H1 (cell line): ENCODE measurements around the gene CEACAM16.

Source experiments
- CHD2 ChIP-seq: IDR thresholded peaks from 2 replicates; pipeline ENCODE4 v1.6.1; 2012; ENCODE audit warnings: low read length, improper control_type of control experiment
- CTCF ChIP-seq, 3 experiments: IDR thresholded peaks; 1 replicate in 2 of 3; 2 replicates in 1 of 3; pipeline versions ENCODE4 v1.5.1 to v1.6.1; 2011; ENCODE audit warnings: low read length in 3 of 3, mild to moderate bottlenecking in 3 of 3, inconsistent platforms in 2 of 3, low read depth in 1 of 3, moderate library complexity in 1 of 3; ENCODE audit not compliant: insufficient read depth in 1 of 3; ENCODE audit errors: control extremely low read depth in 1 of 3
- EZH2 ChIP-seq: fragments of 200-600 bp; sonication (generic); IDR thresholded peaks from 2 replicates; pipeline ENCODE4 v1.7.1; 2012; ENCODE audit warnings: low read depth, mild to moderate bottlenecking, moderate library complexity, low read length, inconsistent platforms; ENCODE audit not compliant: severe bottlenecking
- MAFK ChIP-seq: IDR thresholded peaks from 2 replicates; pipeline ENCODE4 v1.6.1; 2012; ENCODE audit warnings: low read depth, mild to moderate bottlenecking, improper control_type of control experiment, low read length
- SIN3A ChIP-seq, 2 experiments: IDR thresholded peaks in 1 of 2; conservative IDR thresholded peaks in 1 of 2; 2 replicates each; pipeline ENCODE4 v1.6.1; 2011 to 2012; ENCODE audit warnings: low read length in 2 of 2, improper control_type of control experiment in 1 of 2, low read depth in 1 of 2, mild to moderate bottlenecking in 1 of 2

GRCh38 chr19:44698492-44699201 lies at the start of gene CEACAM16:
- TF ChIP-seq CTCF (IDR thresholded peaks at IDR 0.05; ENCODE audit: control extremely low read depth in 1 of 3, insufficient read depth in 1 of 3, low read depth in 1 of 3, low read length in 3 of 3) (no peak), SIN3A (conservative IDR thresholded peaks at IDR 0.05 in 1 of 2, IDR thresholded peaks at IDR 0.05 in 1 of 2; ENCODE audit: low read depth in 1 of 2, low read length in 2 of 2) (no peak), EZH2 (no peak), CHD2 (no peak), MAFK (no peak)
